ENCODE measurements around the gene ASB13.

- TF ChIP-seq, protein P1, sequence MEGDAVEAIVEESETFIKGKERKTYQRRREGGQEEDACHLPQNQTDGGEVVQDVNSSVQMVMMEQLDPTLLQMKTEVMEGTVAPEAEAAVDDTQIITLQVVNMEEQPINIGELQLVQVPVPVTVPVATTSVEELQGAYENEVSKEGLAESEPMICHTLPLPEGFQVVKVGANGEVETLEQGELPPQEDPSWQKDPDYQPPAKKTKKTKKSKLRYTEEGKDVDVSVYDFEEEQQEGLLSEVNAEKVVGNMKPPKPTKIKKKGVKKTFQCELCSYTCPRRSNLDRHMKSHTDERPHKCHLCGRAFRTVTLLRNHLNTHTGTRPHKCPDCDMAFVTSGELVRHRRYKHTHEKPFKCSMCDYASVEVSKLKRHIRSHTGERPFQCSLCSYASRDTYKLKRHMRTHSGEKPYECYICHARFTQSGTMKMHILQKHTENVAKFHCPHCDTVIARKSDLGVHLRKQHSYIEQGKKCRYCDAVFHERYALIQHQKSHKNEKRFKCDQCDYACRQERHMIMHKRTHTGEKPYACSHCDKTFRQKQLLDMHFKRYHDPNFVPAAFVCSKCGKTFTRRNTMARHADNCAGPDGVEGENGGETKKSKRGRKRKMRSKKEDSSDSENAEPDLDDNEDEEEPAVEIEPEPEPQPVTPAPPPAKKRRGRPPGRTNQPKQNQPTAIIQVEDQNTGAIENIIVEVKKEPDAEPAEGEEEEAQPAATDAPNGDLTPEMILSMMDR (CRISPR knock-in tag; IDR thresholded peaks at IDR 0.05) = no peak
- TF ChIP-seq, protein P2, sequence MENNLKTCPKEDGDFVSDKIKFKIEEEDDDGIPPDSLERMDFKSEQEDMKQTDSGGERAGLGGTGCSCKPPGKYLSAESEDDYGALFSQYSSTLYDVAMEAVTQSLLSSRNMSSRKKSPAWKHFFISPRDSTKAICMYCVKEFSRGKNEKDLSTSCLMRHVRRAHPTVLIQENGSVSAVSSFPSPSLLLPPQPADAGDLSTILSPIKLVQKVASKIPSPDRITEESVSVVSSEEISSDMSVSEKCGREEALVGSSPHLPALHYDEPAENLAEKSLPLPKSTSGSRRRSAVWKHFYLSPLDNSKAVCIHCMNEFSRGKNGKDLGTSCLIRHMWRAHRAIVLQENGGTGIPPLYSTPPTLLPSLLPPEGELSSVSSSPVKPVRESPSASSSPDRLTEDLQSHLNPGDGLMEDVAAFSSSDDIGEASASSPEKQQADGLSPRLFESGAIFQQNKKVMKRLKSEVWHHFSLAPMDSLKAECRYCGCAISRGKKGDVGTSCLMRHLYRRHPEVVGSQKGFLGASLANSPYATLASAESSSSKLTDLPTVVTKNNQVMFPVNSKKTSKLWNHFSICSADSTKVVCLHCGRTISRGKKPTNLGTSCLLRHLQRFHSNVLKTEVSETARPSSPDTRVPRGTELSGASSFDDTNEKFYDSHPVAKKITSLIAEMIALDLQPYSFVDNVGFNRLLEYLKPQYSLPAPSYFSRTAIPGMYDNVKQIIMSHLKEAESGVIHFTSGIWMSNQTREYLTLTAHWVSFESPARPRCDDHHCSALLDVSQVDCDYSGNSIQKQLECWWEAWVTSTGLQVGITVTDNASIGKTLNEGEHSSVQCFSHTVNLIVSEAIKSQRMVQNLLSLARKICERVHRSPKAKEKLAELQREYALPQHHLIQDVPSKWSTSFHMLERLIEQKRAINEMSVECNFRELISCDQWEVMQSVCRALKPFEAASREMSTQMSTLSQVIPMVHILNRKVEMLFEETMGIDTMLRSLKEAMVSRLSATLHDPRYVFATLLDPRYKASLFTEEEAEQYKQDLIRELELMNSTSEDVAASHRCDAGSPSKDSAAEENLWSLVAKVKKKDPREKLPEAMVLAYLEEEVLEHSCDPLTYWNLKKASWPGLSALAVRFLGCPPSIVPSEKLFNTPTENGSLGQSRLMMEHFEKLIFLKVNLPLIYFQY (CRISPR knock-in tag; IDR thresholded peaks at IDR 0.05; ENCODE audit: borderline replicate concordance) = no peak
- TF ChIP-seq, protein P3, sequence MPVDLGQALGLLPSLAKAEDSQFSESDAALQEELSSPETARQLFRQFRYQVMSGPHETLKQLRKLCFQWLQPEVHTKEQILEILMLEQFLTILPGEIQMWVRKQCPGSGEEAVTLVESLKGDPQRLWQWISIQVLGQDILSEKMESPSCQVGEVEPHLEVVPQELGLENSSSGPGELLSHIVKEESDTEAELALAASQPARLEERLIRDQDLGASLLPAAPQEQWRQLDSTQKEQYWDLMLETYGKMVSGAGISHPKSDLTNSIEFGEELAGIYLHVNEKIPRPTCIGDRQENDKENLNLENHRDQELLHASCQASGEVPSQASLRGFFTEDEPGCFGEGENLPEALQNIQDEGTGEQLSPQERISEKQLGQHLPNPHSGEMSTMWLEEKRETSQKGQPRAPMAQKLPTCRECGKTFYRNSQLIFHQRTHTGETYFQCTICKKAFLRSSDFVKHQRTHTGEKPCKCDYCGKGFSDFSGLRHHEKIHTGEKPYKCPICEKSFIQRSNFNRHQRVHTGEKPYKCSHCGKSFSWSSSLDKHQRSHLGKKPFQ (CRISPR knock-in tag; IDR thresholded peaks at IDR 0.05; ENCODE audit: insufficient replicate concordance) = no peak
- TF ChIP-seq ARID5B (CRISPR knock-in tag; IDR thresholded peaks at IDR 0.05) (no peak), TEAD2 (CRISPR knock-in tag; IDR thresholded peaks at IDR 0.05) (no peak), ZNF773 (CRISPR knock-in tag; IDR thresholded peaks at IDR 0.05; ENCODE audit: borderline replicate concordance) (no peak), ZBTB10 (CRISPR knock-in tag; IDR thresholded peaks at IDR 0.05; ENCODE audit: borderline replicate concordance) (no peak), ZNF232 (CRISPR knock-in tag; IDR thresholded peaks at IDR 0.05; ENCODE audit: borderline replicate concordance) (no peak), USF2 (IDR thresholded peaks at IDR 0.05; ENCODE audit: low read depth, low read length) (no peak), USF2 (CRISPR knock-in tag; IDR thresholded peaks at IDR 0.05; ENCODE audit: borderline replicate concordance) (no peak), POLR2AphosphoS5 (IDR thresholded peaks at IDR 0.05; ENCODE audit: low read depth, low read length) (no peak), SNAPC2 (CRISPR knock-in tag; IDR thresholded peaks at IDR 0.05) (no peak), POLR2AphosphoS2 (IDR thresholded peaks at IDR 0.05; ENCODE audit: low read depth, low read length) (no peak)
- TF ChIP-seq, protein P4, sequence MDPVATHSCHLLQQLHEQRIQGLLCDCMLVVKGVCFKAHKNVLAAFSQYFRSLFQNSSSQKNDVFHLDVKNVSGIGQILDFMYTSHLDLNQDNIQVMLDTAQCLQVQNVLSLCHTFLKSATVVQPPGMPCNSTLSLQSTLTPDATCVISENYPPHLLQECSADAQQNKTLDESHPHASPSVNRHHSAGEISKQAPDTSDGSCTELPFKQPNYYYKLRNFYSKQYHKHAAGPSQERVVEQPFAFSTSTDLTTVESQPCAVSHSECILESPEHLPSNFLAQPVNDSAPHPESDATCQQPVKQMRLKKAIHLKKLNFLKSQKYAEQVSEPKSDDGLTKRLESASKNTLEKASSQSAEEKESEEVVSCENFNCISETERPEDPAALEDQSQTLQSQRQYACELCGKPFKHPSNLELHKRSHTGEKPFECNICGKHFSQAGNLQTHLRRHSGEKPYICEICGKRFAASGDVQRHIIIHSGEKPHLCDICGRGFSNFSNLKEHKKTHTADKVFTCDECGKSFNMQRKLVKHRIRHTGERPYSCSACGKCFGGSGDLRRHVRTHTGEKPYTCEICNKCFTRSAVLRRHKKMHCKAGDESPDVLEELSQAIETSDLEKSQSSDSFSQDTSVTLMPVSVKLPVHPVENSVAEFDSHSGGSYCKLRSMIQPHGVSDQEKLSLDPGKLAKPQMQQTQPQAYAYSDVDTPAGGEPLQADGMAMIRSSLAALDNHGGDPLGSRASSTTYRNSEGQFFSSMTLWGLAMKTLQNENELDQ (CRISPR knock-in tag; IDR thresholded peaks at IDR 0.05; ENCODE audit: borderline replicate concordance) = no peak
- TF ChIP-seq, protein P5, sequence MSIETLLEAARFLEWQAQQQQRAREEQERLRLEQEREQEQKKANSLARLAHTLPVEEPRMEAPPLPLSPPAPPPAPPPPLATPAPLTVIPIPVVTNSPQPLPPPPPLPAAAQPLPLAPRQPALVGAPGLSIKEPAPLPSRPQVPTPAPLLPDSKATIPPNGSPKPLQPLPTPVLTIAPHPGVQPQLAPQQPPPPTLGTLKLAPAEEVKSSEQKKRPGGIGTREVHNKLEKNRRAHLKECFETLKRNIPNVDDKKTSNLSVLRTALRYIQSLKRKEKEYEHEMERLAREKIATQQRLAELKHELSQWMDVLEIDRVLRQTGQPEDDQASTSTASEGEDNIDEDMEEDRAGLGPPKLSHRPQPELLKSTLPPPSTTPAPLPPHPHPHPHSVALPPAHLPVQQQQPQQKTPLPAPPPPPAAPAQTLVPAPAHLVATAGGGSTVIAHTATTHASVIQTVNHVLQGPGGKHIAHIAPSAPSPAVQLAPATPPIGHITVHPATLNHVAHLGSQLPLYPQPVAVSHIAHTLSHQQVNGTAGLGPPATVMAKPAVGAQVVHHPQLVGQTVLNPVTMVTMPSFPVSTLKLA (IDR thresholded peaks at IDR 0.05) = no peak
These were observed 41.7 kb downstream of the ASB13 start for GRCh38 chr10:5624701-5625100.
